Liver (tissue), 9 donors: ENCODE results near the gene PFN3. TPM values are rescaled to one million over a fixed set of nuclear protein-coding genes. Genes with fewer than 3 reads are reported as not detected.

Source experiments
- DNase-seq: peaks from one replicate; pipeline ENCODE4 v3.0.0-alpha.2; 2017; ENCODE audit warnings: low spot score
- H3K27ac ChIP-seq, 2 donors: one replicate each; pipeline ENCODE4 v1.7.0; 2013; ENCODE audit warnings: inconsistent platforms in 2 of 2, low read length in 2 of 2, control low read depth in 1 of 2, low read depth in 1 of 2, mild to moderate bottlenecking in 1 of 2
- H3K27me3 ChIP-seq, 4 donors: one replicate each; pipeline versions ENCODE4 v1.6.1 to v1.7.0; 2013; ENCODE audit warnings: low read length in 3 of 4, inconsistent platforms in 1 of 4, mild to moderate bottlenecking in 1 of 4, moderate library complexity in 1 of 4; ENCODE audit not compliant: control insufficient read depth in 4 of 4, insufficient read depth in 4 of 4
- H3K36me3 ChIP-seq, 4 donors: one replicate each; pipeline versions ENCODE4 v1.6.1 to v1.7.0; 2013; ENCODE audit warnings: low read length in 3 of 4, mild to moderate bottlenecking in 3 of 4, low read depth in 1 of 4, moderate library complexity in 1 of 4; ENCODE audit not compliant: control insufficient read depth in 4 of 4, insufficient read depth in 3 of 4
- H3K4me1 ChIP-seq, 4 donors: one replicate each; pipeline versions ENCODE4 v1.6.1 to v1.7.0; 2013; ENCODE audit warnings: low read length in 3 of 4, mild to moderate bottlenecking in 3 of 4, moderate library complexity in 1 of 4; ENCODE audit not compliant: control insufficient read depth in 4 of 4, insufficient read depth in 4 of 4
- H3K4me3 ChIP-seq, 3 donors: one replicate each; pipeline versions ENCODE4 v1.6.1 to v1.7.0; 2013; ENCODE audit warnings: low read length in 3 of 3, control low read depth in 1 of 3, low read depth in 1 of 3, mild to moderate bottlenecking in 1 of 3
- H3K9ac ChIP-seq, 2 donors: one replicate each; pipeline ENCODE4 v1.7.0; 2013; ENCODE audit warnings: low read length in 2 of 2, mild to moderate bottlenecking in 2 of 2, moderate library complexity in 2 of 2, control low read depth in 1 of 2, low read depth in 1 of 2
- H3K9me3 ChIP-seq, 4 donors: one replicate each; pipeline versions ENCODE4 v1.6.1 to v1.7.0; 2013; ENCODE audit warnings: low read length in 3 of 4; ENCODE audit not compliant: control insufficient read depth in 4 of 4
- CTCF ChIP-seq: fragments of 150-350 bp; IDR thresholded peaks from 2 replicates; pipeline ENCODE4 v1.5.1; 2017; ENCODE audit warnings: improper control_type of control experiment, low read depth, low read length; ENCODE audit not compliant: missing input control
- EGR1 ChIP-seq, 2 donors: IDR thresholded peaks; 2 replicates each; pipeline ENCODE4 v1.6.1; 2016 to 2018; ENCODE audit warnings: antibody characterized with exemption in 2 of 2, low read depth in 2 of 2
- FOXA1 ChIP-seq: IDR thresholded peaks from 2 replicates; pipeline ENCODE4 v1.6.1; 2016; ENCODE audit warnings: antibody characterized with exemption
- GABPA ChIP-seq, 2 donors: IDR thresholded peaks in 1 of 2; conservative IDR thresholded peaks in 1 of 2; 2 replicates each; pipeline ENCODE4 v1.6.1; 2016; ENCODE audit warnings: antibody characterized with exemption in 2 of 2, mild to moderate bottlenecking in 1 of 2, moderate library complexity in 1 of 2
- HNF4A ChIP-seq, 2 donors: conservative IDR thresholded peaks; 2 replicates each; pipeline ENCODE4 v1.6.1; 2016; ENCODE audit warnings: antibody characterized with exemption in 2 of 2, mild to moderate bottlenecking in 2 of 2
- HNF4G ChIP-seq: IDR thresholded peaks from 2 replicates; pipeline ENCODE4 v1.6.1; 2016; ENCODE audit warnings: antibody characterized with exemption
- JUND ChIP-seq, 2 donors: IDR thresholded peaks; 2 replicates each; pipeline ENCODE4 v1.6.1; 2016; ENCODE audit warnings: antibody characterized with exemption in 2 of 2
- NR2F2 ChIP-seq: IDR thresholded peaks from 2 replicates; pipeline ENCODE4 v1.6.1; 2016; ENCODE audit warnings: antibody characterized with exemption
- RAD21 ChIP-seq, 2 donors: IDR thresholded peaks; 2 replicates each; pipeline ENCODE4 v1.6.1; 2016; ENCODE audit warnings: antibody characterized with exemption in 2 of 2, mild to moderate bottlenecking in 2 of 2
- RXRA ChIP-seq, 2 donors: IDR thresholded peaks; 2 replicates each; pipeline ENCODE4 v1.6.1; 2017 to 2018; ENCODE audit warnings: antibody characterized with exemption in 2 of 2, mild to moderate bottlenecking in 1 of 2
- SP1 ChIP-seq: IDR thresholded peaks from 2 replicates; pipeline ENCODE4 v1.6.1; 2018; ENCODE audit warnings: antibody characterized with exemption, mild to moderate bottlenecking
- TAF1 ChIP-seq: conservative IDR thresholded peaks from 2 replicates; pipeline ENCODE4 v1.6.1; 2016; ENCODE audit warnings: antibody characterized with exemption, mild to moderate bottlenecking
- YY1 ChIP-seq: IDR thresholded peaks from 2 replicates; pipeline ENCODE4 v1.6.1; 2016; ENCODE audit warnings: antibody characterized with exemption, mild to moderate bottlenecking
- WGBS: extraction: QIAGEN DNeasy Blood & Tissue Kit; methylation state at CpG from one replicate; pipeline ENCODE4 v1.1.7; 2013; 5-methylcytosine and 5-hydroxymethylcytosine counted together
- polyA plus RNA-seq, 2 donors: library from polyadenylated mRNA; stranded (reverse) in 1 of 2; unstranded in 1 of 2; fragments of 200-250 nt in 1 of 2; fragments of >200 nt in 1 of 2; fragmentation: Nextera tagmentation in 1 of 2; extraction: Ambion mirVana in 1 of 2; gene quantifications; one replicate each; pipeline versions ENCODE4 v1.2.1 to v1.2.3, GENCODE V29; 2013 to 2015
- total RNA-seq, 2 donors: library from RNA; depleted of rRNA; stranded (reverse); fragments of >200 nt; gene quantifications; one replicate each; pipeline ENCODE4 v1.2.3, GENCODE V29; 2014
- TF ChIP-seq, protein P1 (sequence below): IDR thresholded peaks from 2 replicates; pipeline ENCODE4 v1.6.1; 2016; ENCODE audit warnings: antibody characterized with exemption
- TF ChIP-seq, protein P2 (sequence below): IDR thresholded peaks from 2 replicates; pipeline ENCODE4 v1.6.1; 2016; ENCODE audit warnings: antibody characterized with exemption
- donor health status: healthy.
- donor health status: healthy.
- donor health status: healthy.
- donor health status: healthy.
- donor health status: healthy.

PFN3 gene
- total RNA-seq (not detected), polyA plus RNA-seq (not detected)

GRCh38 chr5:177399997-177400868 is at the start of gene PFN3:
TSS of gene PFN3 (minus strand) at chr5:177400661. CDS start at chr5:177400576, 85 bp downstream.
- peaks cover 3 to 30% (median 17%) of the 10 kb centered on the region in 4 donors for H3K4me1 ChIP-seq
- H3K36me3 ChIP-seq = peaks cover 0 to 11% (median 5%) of the 10 kb centered on the region in 4 donors
- no peak within 1 kb of the TSS for H3K4me3 ChIP-seq
- WGBS = 40% methylated on average over 92 of the region's 92 CpGs
- DNase-seq = no peak
- no peak within 1 kb of the TSS for H3K27ac ChIP-seq
- no peaks in the 10 kb centered on the region for H3K27me3 ChIP-seq
- H3K9ac ChIP-seq = no peak within 1 kb of the TSS
- TF ChIP-seq NR2F2 = no peak
- TF ChIP-seq SP1 = no peak
- no peak for TF ChIP-seq HNF4G
- TF ChIP-seq EGR1 (IDR thresholded peaks at IDR 0.05; ENCODE audit: low read depth in 2 of 2) = no peak
- TF ChIP-seq RAD21 (IDR thresholded peaks at IDR 0.05) = no peak
- no peak for TF ChIP-seq YY1
- no peaks in the 10 kb centered on the region for H3K9me3 ChIP-seq

GRCh38 chr5:177449140-177450061 is 48.9 kb upstream of the PFN3 start:
- H3K9me3 ChIP-seq = no peaks in the 10 kb centered on the region
- no peaks in the 10 kb centered on the region for H3K27me3 ChIP-seq
- H3K9ac ChIP-seq = no peak overlapping the region
- DNase-seq = no peak
- H3K4me3 ChIP-seq = no peak overlapping the region
- H3K27ac ChIP-seq = no peak overlapping the region
- H3K36me3 ChIP-seq = no peaks in the 10 kb centered on the region
- TF ChIP-seq RXRA (IDR thresholded peaks at IDR 0.05) (no peak), TAF1 (no peak), GABPA (IDR thresholded peaks at IDR 0.05 in 1 of 2, conservative IDR thresholded peaks at IDR 0.05 in 1 of 2) (no peak), JUND (IDR thresholded peaks at IDR 0.05) (no peak), EGR1 (IDR thresholded peaks at IDR 0.05; ENCODE audit: low read depth in 2 of 2) (no peak), YY1 (no peak), CTCF (no peak), HNF4A (conservative IDR thresholded peaks at IDR 0.05) (no peak), FOXA1 (no peak), RAD21 (IDR thresholded peaks at IDR 0.05) (no peak), HNF4G (no peak)
- TF ChIP-seq, protein P1, sequence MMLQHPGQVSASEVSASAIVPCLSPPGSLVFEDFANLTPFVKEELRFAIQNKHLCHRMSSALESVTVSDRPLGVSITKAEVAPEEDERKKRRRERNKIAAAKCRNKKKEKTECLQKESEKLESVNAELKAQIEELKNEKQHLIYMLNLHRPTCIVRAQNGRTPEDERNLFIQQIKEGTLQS = no peak
- TF ChIP-seq, protein P2, sequence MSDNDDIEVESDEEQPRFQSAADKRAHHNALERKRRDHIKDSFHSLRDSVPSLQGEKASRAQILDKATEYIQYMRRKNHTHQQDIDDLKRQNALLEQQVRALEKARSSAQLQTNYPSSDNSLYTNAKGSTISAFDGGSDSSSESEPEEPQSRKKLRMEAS = no peak
- WGBS = 91% methylated on average over 18 of the region's 18 CpGs
- peaks cover 6 to 25% (median 14%) of the 10 kb centered on the region in 4 donors for H3K4me1 ChIP-seq
